DMS53 treated with DMSO at 0.1 percent for 48 hours (cell line): ENCODE results near the gene TCHH.

Experiments
- DNase-seq: peaks from one replicate; lab custom pipeline; 2025; ENCODE audit not compliant: unreplicated experiment; lab: John Stamatoyannopoulos, UW

Gene TCHH

DNA sequence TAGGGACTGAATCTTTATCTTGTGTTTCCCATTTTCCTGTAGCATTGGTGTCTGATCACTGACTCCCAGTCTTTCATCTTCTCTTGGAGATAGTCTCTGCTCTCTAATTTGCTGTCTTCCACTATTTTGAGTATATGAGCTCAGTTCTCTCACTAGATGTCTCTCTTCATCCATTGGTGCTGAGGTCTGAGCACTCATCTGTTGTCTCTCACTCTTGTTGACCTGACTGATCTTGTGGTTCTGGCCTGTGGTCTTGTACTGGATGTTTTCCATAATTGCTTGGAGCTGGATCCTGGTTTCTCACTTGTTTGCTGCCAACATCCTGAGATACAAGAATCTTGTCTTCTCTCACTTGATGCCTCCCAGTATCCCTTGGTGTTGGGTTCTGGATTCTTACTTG is 53.3 kb downstream of the TCHH start:
- DNase-seq = no peak
